ENCODE data around the gene CHD9. TPM values are rescaled to one million over a fixed set of nuclear protein-coding genes. Genes with fewer than 3 reads are reported as not detected.

Gene CHD9
- total RNA-seq, 1 experiment from 2014 or later = 18.9 TPM

DNA sequence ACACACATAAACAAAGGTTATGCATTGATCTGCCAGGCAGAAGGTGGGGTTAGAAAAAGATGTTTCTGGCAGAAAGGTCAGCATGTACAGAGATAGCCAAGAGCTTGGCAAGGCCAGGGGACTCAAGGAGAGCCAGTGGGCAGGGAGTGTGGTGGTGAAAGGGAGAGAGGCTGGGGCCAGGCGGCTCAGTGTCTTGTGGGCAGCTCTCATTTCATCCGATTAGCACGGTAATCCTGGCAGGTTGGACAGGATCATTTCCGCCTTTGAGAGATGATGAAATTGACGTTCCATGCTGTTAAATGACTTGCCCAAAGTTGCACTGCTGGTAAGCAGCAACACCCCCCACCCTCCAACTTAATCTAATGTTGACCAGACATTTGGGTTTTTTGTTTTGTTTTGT lies 3.6 kb downstream of the CHD9 start (continued):
- no peak for TF ChIP-seq POLR2AphosphoS5 (IDR thresholded peaks at IDR 0.05; ENCODE audit: low read depth, low read length)
- TF ChIP-seq CBX3 (IDR thresholded peaks at IDR 0.05; ENCODE audit: low read depth) = no peak

DNA sequence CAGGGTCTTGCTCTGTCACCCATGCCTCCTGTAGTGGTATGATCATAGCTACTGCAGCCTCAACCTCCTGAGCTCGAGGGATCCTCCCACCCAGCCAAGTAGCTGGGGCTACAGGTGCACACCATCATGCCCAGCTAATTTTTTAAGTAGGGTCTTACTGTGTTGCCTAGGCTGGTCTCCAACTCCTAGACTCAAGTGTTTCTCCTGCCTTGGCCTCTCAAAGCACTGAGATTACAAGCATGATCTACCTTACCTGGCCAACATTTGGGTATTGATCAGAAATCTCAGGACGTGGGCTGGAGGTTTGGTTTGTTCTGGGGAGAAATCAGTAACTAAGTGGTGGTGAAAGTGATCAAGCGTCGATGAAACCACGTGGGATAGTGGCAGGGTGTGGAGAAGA lies 4.1 kb downstream of the CHD9 start:
- Histone ChIP-seq H2AFZ (ENCODE audit: low read depth, low read length, poor library complexity, severe bottlenecking) (no peak overlapping the region), H3K9me3 (ENCODE audit: control insufficient read depth in 1 of 2, insufficient read depth in 1 of 2, low read depth in 1 of 2, low read length in 2 of 2) (no peaks in the 10 kb centered on the region), H4K20me1 (ENCODE audit: insufficient read depth) (0 out of 2 replicates have a peak, but pooled peaks cover 4% of the 10 kb centered on the region), H3K79me2 (ENCODE audit: insufficient read depth, low read length) (peaks cover 87% of the 10 kb centered on the region), H3K9ac (ENCODE audit: low read length) (no peak overlapping the region), H3K4me3 (replicated peaks in 1 of 2; ENCODE audit: low read depth in 1 of 2, low read length in 2 of 2) (no peak overlapping the region), H3K9me2 (ENCODE audit: insufficient read depth) (no peaks in the 10 kb centered on the region), H3K27me3 (ENCODE audit: insufficient read depth, low read length) (no peaks in the 10 kb centered on the region), H3K36me3 (ENCODE audit: control insufficient read depth in 1 of 2, insufficient read depth in 2 of 2, low read length in 2 of 2) (no peaks in the 10 kb centered on the region), H3K27ac (ENCODE audit: low read depth, low read length) (no peak overlapping the region), H3K4me2 (ENCODE audit: low read length) (no peak overlapping the region), H3K4me1 (ENCODE audit: control insufficient read depth in 1 of 2, insufficient read depth in 2 of 2, low read length in 2 of 2) (peaks cover 22 to 42% of the 10 kb centered on the region in 2 experiments)
- intact Hi-C loops (cut with micrococcal nuclease) = no loop called here
- no TSS peak for BruUV-seq (replicated peaks)
- CTCF ChIA-PET = no interaction called here
- RAD21 ChIA-PET (ENCODE audit: low non-redundant PET in 1 of 2, low total read pairs in 2 of 2, uncharacterized antibody in 2 of 2, unreplicated experiment in 2 of 2) = no interaction called here
- no peak for ATAC-seq
- POLR2A ChIA-PET = no interaction called here
- no peak for DNase-seq (ENCODE audit: low read depth, low spot score)
- TF ChIP-seq EGR1 (IDR thresholded peaks at IDR 0.05; ENCODE audit: low read depth) = no peak
- TF ChIP-seq POLR2A (IDR thresholded peaks at IDR 0.05; ENCODE audit: borderline replicate concordance, extremely low read depth, insufficient read depth, insufficient read length) = no peak
- TF ChIP-seq ZFX (IDR thresholded peaks at IDR 0.05) = no peak
- no peak for TF ChIP-seq YY1 (IDR thresholded peaks at IDR 0.05; ENCODE audit: extremely low read depth, insufficient replicate concordance, low read depth, low read length)
- TF ChIP-seq ELF1 (IDR thresholded peaks at IDR 0.05; ENCODE audit: borderline replicate concordance, low read depth) = no peak
- TF ChIP-seq, protein P1, sequence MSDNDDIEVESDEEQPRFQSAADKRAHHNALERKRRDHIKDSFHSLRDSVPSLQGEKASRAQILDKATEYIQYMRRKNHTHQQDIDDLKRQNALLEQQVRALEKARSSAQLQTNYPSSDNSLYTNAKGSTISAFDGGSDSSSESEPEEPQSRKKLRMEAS (IDR thresholded peaks at IDR 0.05) = no peak
- TF ChIP-seq EZH2 (IDR thresholded peaks at IDR 0.05) = no peak
- TF ChIP-seq CEBPB (IDR thresholded peaks at IDR 0.05; ENCODE audit: low read depth) = no peak
- no peak for TF ChIP-seq POLR2AphosphoS5 (IDR thresholded peaks at IDR 0.05; ENCODE audit: low read depth, low read length)
- TF ChIP-seq SRF (IDR thresholded peaks at IDR 0.05; ENCODE audit: low read depth) = no peak
- TF ChIP-seq TCF7L2 (IDR thresholded peaks at IDR 0.05; ENCODE audit: borderline replicate concordance, extremely low read depth, insufficient read depth, insufficient read length) = no peak
- TF ChIP-seq ZNF274 (IDR thresholded peaks at IDR 0.05; ENCODE audit: low read depth, low read length) = no peak
- no peak for TF ChIP-seq CBX3 (IDR thresholded peaks at IDR 0.05; ENCODE audit: low read depth)
- TF ChIP-seq SIN3A (IDR thresholded peaks at IDR 0.05; ENCODE audit: low read depth) = no peak

Measured in HCT116 (cell line).